PFSK-1 (cell line): ENCODE results near the gene RARRES2.

Source experiments
- FOXP2 ChIP-seq: optimal IDR thresholded peaks from 2 replicates; pipeline ENCODE3; 2011; ENCODE audit warnings: borderline replicate concordance, control low read depth, inconsistent platforms; ENCODE audit not compliant: insufficient read depth; ENCODE audit errors: extremely low read length, extremely low read depth
- TAF1 ChIP-seq: IDR thresholded peaks from 2 replicates; pipeline ENCODE4 v1.6.1; 2012; ENCODE audit warnings: low read length, control low read depth, borderline replicate concordance; ENCODE audit not compliant: insufficient read depth
- TF ChIP-seq, protein P1 (sequence below), 2 experiments: IDR thresholded peaks; 2 replicates each; pipeline versions ENCODE4 v1.6.1 to v1.8.0; 2011 to 2012; ENCODE audit warnings: low read depth in 2 of 2, low read length in 2 of 2, control low read depth in 1 of 2, inconsistent platforms in 1 of 2, mild to moderate bottlenecking in 1 of 2, moderate library complexity in 1 of 2; ENCODE audit not compliant: insufficient read depth in 1 of 2

DNA sequence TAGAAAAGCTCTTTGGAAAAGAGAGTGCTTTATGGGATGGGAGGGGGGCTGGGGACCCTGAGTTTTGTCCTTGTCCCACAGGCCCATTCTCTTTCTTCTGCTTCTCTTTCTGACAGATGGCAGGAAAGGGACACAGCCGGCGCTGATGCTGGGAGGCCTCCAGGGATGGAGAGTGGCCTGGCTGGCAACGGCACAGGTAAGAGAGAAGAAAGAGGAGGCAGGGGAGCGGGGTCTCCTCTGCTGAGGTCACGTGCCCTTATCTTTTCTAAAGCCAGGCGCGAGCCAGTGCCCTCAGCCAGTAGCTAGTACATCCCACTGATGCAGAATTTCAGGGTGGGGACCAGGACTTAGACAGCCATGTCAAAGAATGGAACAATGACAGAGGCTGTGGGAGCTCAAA lies 46.9 kb upstream of the RARRES2 start:
- TF ChIP-seq FOXP2 (no peak), TAF1 (no peak)
- TF ChIP-seq, protein P1, sequence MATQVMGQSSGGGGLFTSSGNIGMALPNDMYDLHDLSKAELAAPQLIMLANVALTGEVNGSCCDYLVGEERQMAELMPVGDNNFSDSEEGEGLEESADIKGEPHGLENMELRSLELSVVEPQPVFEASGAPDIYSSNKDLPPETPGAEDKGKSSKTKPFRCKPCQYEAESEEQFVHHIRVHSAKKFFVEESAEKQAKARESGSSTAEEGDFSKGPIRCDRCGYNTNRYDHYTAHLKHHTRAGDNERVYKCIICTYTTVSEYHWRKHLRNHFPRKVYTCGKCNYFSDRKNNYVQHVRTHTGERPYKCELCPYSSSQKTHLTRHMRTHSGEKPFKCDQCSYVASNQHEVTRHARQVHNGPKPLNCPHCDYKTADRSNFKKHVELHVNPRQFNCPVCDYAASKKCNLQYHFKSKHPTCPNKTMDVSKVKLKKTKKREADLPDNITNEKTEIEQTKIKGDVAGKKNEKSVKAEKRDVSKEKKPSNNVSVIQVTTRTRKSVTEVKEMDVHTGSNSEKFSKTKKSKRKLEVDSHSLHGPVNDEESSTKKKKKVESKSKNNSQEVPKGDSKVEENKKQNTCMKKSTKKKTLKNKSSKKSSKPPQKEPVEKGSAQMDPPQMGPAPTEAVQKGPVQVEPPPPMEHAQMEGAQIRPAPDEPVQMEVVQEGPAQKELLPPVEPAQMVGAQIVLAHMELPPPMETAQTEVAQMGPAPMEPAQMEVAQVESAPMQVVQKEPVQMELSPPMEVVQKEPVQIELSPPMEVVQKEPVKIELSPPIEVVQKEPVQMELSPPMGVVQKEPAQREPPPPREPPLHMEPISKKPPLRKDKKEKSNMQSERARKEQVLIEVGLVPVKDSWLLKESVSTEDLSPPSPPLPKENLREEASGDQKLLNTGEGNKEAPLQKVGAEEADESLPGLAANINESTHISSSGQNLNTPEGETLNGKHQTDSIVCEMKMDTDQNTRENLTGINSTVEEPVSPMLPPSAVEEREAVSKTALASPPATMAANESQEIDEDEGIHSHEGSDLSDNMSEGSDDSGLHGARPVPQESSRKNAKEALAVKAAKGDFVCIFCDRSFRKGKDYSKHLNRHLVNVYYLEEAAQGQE (IDR thresholded peaks at IDR 0.05; ENCODE audit: insufficient read depth in 1 of 2, low read depth in 2 of 2, low read length in 2 of 2), result no peak
